Neuron (in vitro differentiated cells): ENCODE data around the gene LIPF.
"Not testable (repeated sequence)": the region's sequence is repeated elsewhere in the genome, so short reads cannot be mapped to it uniquely, and the experiment has no call there.

ENCODE experiments used
- H2AFZ ChIP-seq: one replicate; pipeline ENCODE4 v1.6.1; 2013; ENCODE audit warnings: low read depth, mild to moderate bottlenecking, inconsistent platforms, low read length, moderate library complexity
- H3K27me3 ChIP-seq: one replicate; pipeline ENCODE4 v1.6.1; 2013; ENCODE audit warnings: low read length; ENCODE audit not compliant: insufficient read depth
- H3K36me3 ChIP-seq: one replicate; pipeline ENCODE4 v1.6.1; 2013; ENCODE audit warnings: low read length; ENCODE audit not compliant: insufficient read depth
- H3K4me1 ChIP-seq: one replicate; pipeline ENCODE4 v1.6.1; 2013; ENCODE audit warnings: low read length; ENCODE audit not compliant: insufficient read depth
- H3K4me3 ChIP-seq: 2 replicates; pipeline ENCODE4 v1.5.1; 2013; ENCODE audit warnings: mild to moderate bottlenecking, low read length, moderate library complexity
- H3K9me3 ChIP-seq: one replicate; pipeline ENCODE4 v1.6.1; 2013; ENCODE audit warnings: low read length

Gene LIPF

GRCh38 chr10:88689366-88689765 lies 25.1 kb downstream of the LIPF start:
- no peaks in the 10 kb centered on the region for H3K9me3 ChIP-seq
- H3K4me1 ChIP-seq: no peaks in the 10 kb centered on the region
- no peak overlapping the region for H3K4me3 ChIP-seq
- H2AFZ ChIP-seq: no peak overlapping the region
- H3K36me3 ChIP-seq: no peaks in the 10 kb centered on the region
- no peaks in the 10 kb centered on the region for H3K27me3 ChIP-seq

- H2AFZ ChIP-seq: no peak overlapping the region
- H3K4me3 ChIP-seq: no peak overlapping the region
Observed at GRCh38 chr10:88693392-88694020, 29.3 kb downstream of the LIPF start.

GRCh38 chr10:88702848-88703597 lies 38.8 kb downstream of the LIPF start:
- no peak overlapping the region for H2AFZ ChIP-seq
- H3K9me3 ChIP-seq: no peaks in the 10 kb centered on the region
- H3K4me1 ChIP-seq: no peaks in the 10 kb centered on the region
- no peaks in the 10 kb centered on the region for H3K27me3 ChIP-seq
- no peaks in the 10 kb centered on the region for H3K36me3 ChIP-seq
- H3K4me3 ChIP-seq: no peak overlapping the region

More at GRCh38 chr10:88693392-88694020, 29.3 kb downstream of the LIPF start:
- Histone ChIP-seq H3K27me3 (no peaks in the 10 kb centered on the region), H3K36me3 (no peaks in the 10 kb centered on the region), H3K4me1 (no peaks in the 10 kb centered on the region), H3K9me3 (no peaks in the 10 kb centered on the region)

- peaks cover 2% of the 10 kb centered on the region for H3K4me1 ChIP-seq
Observed at GRCh38 chr10:88705958-88706357, 41.7 kb downstream of the LIPF start, which contains the start of gene LIPK. Gene LIPK, plus strand, starts transcription at chr10:88706249. Its CDS starts 18,295 bp downstream, at chr10:88724544.

GRCh38 chr10:88707429-88708155 lies 43.4 kb downstream of the LIPF start:
- Histone ChIP-seq H3K4me1 (peaks cover 2% of the 10 kb centered on the region), H3K36me3 (no peaks in the 10 kb centered on the region), H3K4me3 (no peak overlapping the region), H3K9me3 (no peaks in the 10 kb centered on the region), H2AFZ (no peak overlapping the region), H3K27me3 (no peaks in the 10 kb centered on the region)

More at GRCh38 chr10:88705958-88706357, 41.7 kb downstream of the LIPF start, which contains the start of gene LIPK:
- Histone ChIP-seq H2AFZ (no peak within 1 kb of the TSS), H3K27me3 (no peaks in the 10 kb centered on the region), H3K36me3 (no peaks in the 10 kb centered on the region), H3K9me3 (no peaks in the 10 kb centered on the region), H3K4me3 (no peak within 1 kb of the TSS)

- H3K9me3 ChIP-seq, H3K4me3 ChIP-seq, H3K4me1 ChIP-seq, H3K27me3 ChIP-seq, H2AFZ ChIP-seq, H3K36me3 ChIP-seq: not testable (repeated sequence)
Observed at GRCh38 chr10:88709361-88709760, 45.1 kb downstream of the LIPF start.

GRCh38 chr10:88715517-88715916 lies 51.3 kb downstream of the LIPF start:
- H3K27me3 ChIP-seq: no peaks in the 10 kb centered on the region
- H3K36me3 ChIP-seq: no peaks in the 10 kb centered on the region
- H3K9me3 ChIP-seq: no peaks in the 10 kb centered on the region
- no peak overlapping the region for H2AFZ ChIP-seq
- H3K4me3 ChIP-seq: no peak overlapping the region
- H3K4me1 ChIP-seq: no peaks in the 10 kb centered on the region

GRCh38 chr10:88721392-88721791 lies 57.1 kb downstream of the LIPF start:
- Histone ChIP-seq H3K4me3 (no peak overlapping the region), H3K9me3 (no peaks in the 10 kb centered on the region), H3K36me3 (no peaks in the 10 kb centered on the region), H3K27me3 (no peaks in the 10 kb centered on the region), H2AFZ (no peak overlapping the region), H3K4me1 (no peaks in the 10 kb centered on the region)

GRCh38 chr10:88725798-88726197 lies 61.6 kb downstream of the LIPF start:
- Histone ChIP-seq H3K36me3 (no peaks in the 10 kb centered on the region), H3K4me3 (no peak overlapping the region), H3K4me1 (no peaks in the 10 kb centered on the region), H3K27me3 (no peaks in the 10 kb centered on the region), H2AFZ (no peak overlapping the region), H3K9me3 (no peaks in the 10 kb centered on the region)

- no peaks in the 10 kb centered on the region for H3K9me3 ChIP-seq
- H3K36me3 ChIP-seq: no peaks in the 10 kb centered on the region
- H2AFZ ChIP-seq: no peak overlapping the region
- H3K27me3 ChIP-seq: no peaks in the 10 kb centered on the region
- H3K4me3 ChIP-seq: no peak overlapping the region
- H3K4me1 ChIP-seq: no peaks in the 10 kb centered on the region
Observed at GRCh38 chr10:88728107-88728763, 64.0 kb downstream of the LIPF start.
